Raji (cell line): ENCODE data around the gene FLAD1.
A peak's percentile ranks its signal among the peaks of the same experiment; 100 is the strongest.

ENCODE experiments used
- POLR2A ChIP-seq: IDR thresholded peaks from 2 replicates; pipeline ENCODE4 v1.6.1; 2011; ENCODE audit warnings: low read depth, low read length, control low read depth; ENCODE audit not compliant: insufficient read depth

The FLAD1 gene

GRCh38 chr1:154958681-154959425 lies 24.3 kb upstream of the FLAD1 start:
- no peak for TF ChIP-seq POLR2A

- TF ChIP-seq POLR2A, result no peak
Observed at GRCh38 chr1:154959426-154959780, 23.7 kb upstream of the FLAD1 start.

GRCh38 chr1:154960446-154961136 lies 22.6 kb upstream of the FLAD1 start:
- no peak for TF ChIP-seq POLR2A

- peak; percentile 90 for TF ChIP-seq POLR2A
Observed at GRCh38 chr1:154961207-154962155, 21.7 kb upstream of the FLAD1 start, which contains the start of gene PYGO2. Gene PYGO2, minus strand, starts transcription at chr1:154961782. Its CDS starts 206 bp downstream, at chr1:154961576.

- TF ChIP-seq POLR2A, result no peak
Observed at GRCh38 chr1:154962156-154962749, 20.9 kb upstream of the FLAD1 start.

- no peak for TF ChIP-seq POLR2A
Observed at GRCh38 chr1:154962795-154963330, 20.3 kb upstream of the FLAD1 start.

GRCh38 chr1:154963643-154964042 lies 19.5 kb upstream of the FLAD1 start:
- TF ChIP-seq POLR2A, result no peak

GRCh38 chr1:154964359-154964758 lies 18.8 kb upstream of the FLAD1 start:
- TF ChIP-seq POLR2A, result no peak

GRCh38 chr1:154966111-154966510 lies 17.0 kb upstream of the FLAD1 start:
- no peak for TF ChIP-seq POLR2A

- no peak for TF ChIP-seq POLR2A
Observed at GRCh38 chr1:154967331-154967950, 15.7 kb upstream of the FLAD1 start.

- no peak for TF ChIP-seq POLR2A
Observed at GRCh38 chr1:154968731-154969130, 14.4 kb upstream of the FLAD1 start.

GRCh38 chr1:154969246-154969645 lies 13.9 kb upstream of the FLAD1 start:
- no peak for TF ChIP-seq POLR2A

- TF ChIP-seq POLR2A, result no peak
Observed at GRCh38 chr1:154969860-154970452, 13.2 kb upstream of the FLAD1 start.
